AML-193 (cell line): ENCODE data around the gene ORAI3.
A peak's percentile ranks its signal among the peaks of the same experiment; 100 is the strongest.

Experiments
- DNase-seq, 2 experiments: peaks; one replicate each; lab custom pipeline; 2025; lab: John Stamatoyannopoulos, UW

The ORAI3 gene

DNA sequence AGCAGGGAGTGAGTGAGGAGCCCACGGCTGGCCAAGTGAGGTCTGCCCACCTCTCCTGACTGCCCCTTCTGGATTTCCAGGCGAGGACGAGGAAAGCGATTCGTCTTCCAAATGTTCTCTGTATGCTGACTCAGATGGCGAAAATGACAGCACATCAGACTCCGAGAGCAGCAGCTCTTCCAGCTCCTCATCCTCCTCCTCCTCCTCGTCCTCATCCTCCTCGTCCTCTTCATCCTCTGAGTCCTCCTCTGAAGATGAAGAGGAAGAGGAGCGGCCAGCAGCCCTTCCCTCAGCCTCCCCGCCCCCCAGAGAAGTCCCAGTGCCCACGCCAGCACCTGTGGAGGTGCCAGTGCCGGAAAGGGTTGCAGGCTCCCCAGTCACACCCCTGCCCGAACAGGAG, 22.4 kb downstream of the ORAI3 start:
- DNase-seq: no peak

GRCh38 chr16:30972872-30973271, 24.0 kb downstream of the ORAI3 start:
- DNase-seq: no peak

- DNase-seq: no peak
These were observed 25.5 kb downstream of the ORAI3 start for GRCh38 chr16:30974348-30974747.

DNA sequence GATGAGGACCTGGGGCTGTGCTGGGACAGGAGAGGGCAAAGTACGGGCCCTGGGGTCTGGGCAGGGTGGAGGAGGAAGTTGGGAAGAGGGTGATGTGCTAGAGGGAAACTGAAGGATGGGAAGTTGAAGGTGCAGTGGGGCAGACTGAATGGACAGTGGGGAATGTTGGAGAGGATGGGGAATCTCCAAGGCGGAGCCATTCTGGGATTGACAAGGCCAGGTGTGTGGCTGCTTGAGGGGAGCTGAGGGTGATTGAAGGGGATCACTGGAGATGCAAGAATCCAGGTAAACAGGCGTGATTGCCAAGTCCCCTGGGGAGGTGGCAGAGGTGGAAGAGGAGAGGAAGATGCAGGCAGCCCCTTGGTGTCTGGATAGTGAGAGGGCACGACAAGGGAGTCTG, 27.6 kb downstream of the ORAI3 start:
- DNase-seq: no peak

DNA sequence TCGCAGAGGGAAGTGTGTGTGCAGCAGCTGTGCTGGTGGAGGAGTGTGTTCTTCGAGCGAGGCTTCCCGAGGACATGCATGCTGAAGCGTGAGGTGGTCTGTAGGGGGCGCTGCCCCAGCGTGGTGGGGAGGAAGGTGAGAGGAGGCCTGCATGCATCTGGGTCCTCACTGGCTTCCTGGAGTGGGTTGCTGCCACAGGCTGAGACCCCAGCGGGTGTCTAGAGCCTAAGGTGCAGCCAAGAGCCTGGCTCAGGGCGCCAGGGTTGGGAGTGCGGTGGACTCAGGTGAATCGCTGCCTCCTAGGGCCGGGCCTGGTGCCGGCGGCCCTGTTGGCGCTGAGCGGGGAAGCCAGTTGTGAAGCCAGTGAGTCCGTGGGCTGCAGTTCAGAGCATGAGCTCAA, 28.6 kb downstream of the ORAI3 start:
- no peak for DNase-seq

DNA sequence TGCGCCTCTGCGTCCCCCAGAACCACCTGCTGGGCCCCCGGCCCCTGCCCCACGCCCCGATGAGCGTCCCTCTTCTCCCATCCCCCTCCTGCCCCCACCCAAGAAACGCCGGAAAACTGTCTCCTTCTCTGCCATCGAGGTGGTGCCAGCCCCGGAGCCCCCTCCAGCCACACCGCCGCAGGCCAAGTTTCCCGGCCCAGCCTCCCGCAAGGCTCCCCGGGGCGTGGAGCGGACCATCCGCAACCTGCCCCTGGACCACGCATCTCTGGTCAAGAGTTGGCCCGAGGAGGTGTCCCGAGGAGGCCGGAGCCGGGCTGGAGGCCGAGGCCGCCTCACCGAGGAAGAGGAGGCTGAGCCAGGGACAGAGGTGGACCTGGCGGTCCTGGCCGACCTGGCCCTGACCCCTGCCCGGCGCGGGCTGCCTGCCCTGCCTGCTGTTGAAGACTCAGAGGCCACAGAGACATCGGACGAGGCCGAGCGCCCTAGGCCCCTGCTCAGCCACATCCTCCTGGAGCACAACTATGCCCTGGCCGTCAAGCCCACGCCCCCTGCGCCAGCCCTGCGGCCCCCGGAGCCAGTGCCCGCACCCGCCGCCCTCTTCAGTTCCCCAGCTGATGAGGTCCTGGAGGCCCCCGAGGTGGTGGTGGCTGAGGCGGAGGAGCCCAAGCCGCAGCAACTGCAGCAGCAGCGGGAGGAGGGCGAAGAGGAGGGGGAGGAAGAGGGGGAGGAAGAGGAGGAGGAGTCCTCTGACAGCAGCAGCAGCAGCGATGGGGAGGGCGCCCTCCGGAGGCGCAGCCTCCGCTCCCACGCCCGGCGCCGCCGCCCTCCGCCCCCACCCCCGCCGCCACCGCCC, 30.5 kb downstream of the ORAI3 start:
- DNase-seq: no peak

- no peak for DNase-seq
These were observed 31.1 kb downstream of the ORAI3 start for GRCh38 chr16:30980023-30980371.

GRCh38 chr16:30980434-30980833, 31.6 kb downstream of the ORAI3 start:
- no peak for DNase-seq

DNA sequence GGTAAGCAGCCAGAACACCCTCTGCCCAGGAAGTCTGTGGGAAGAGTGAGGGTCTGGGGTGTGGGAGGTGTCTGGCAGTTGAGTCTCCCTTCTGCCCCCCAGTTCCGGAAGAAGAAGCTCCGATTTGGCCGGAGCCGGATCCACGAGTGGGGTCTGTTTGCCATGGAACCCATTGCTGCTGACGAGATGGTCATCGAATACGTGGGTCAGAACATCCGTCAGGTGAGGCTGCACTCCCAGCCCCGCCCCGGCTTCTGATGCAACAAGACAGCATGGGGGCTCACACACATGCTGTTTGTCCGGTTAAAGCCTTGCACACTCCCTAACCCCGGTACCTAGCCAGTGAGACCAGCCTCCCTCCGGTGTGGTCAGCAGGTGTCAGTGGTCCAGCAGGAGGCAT, 32.1 kb downstream of the ORAI3 start:
- DNase-seq: no peak

GRCh38 chr16:30982548-30983288, 33.9 kb downstream of the ORAI3 start:
- no peak for DNase-seq

GRCh38 chr16:30983289-30983889, 34.5 kb downstream of the ORAI3 start:
- no peak for DNase-seq

- no peak for DNase-seq
These were observed 35.2 kb downstream of the ORAI3 start for GRCh38 chr16:30983898-30984610.

DNA sequence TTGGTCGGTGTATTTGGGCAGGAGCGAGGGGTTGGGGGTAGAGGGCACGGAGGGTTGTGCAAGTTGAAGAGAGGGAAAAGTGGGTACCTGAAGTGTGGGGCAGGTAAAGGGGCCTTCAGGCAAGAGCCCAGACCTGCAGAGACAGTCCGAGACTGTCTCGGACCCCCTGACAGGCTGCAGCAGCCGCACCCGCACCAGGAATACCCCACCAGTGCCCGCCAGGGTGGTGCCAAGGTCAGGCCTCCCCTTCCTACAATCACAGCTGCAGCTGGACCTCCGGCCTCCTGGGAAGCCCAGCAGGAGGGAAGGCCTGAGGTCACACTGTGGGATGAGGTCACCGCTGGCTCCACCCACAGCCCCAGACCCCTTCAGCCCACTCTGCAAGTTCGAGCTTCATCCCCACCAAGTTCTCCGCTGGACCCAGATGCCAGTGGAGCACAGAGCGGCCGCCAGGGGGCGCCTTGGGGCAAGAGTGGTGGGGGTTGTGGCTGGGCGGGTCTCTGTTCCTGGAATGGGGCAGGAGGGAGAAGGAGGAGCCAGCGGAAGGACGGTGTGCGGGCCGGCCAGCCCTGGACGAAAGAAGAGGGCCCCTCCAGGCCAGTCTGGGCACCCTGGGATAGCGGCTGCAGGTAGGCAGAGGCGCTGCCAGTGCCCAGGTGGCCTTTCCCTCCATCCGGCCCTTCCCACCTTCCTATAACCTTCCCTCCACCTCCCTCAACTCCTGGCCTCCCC, 36.0 kb downstream of the ORAI3 start, which contains the start of gene HSD3B7:
TSS of gene HSD3B7 (plus strand) at position 539 of the 732 bp plus-strand sequence. CDS start 452 bp downstream, outside the sequence.
- peak; percentile 47 to 57 for DNase-seq

DNA sequence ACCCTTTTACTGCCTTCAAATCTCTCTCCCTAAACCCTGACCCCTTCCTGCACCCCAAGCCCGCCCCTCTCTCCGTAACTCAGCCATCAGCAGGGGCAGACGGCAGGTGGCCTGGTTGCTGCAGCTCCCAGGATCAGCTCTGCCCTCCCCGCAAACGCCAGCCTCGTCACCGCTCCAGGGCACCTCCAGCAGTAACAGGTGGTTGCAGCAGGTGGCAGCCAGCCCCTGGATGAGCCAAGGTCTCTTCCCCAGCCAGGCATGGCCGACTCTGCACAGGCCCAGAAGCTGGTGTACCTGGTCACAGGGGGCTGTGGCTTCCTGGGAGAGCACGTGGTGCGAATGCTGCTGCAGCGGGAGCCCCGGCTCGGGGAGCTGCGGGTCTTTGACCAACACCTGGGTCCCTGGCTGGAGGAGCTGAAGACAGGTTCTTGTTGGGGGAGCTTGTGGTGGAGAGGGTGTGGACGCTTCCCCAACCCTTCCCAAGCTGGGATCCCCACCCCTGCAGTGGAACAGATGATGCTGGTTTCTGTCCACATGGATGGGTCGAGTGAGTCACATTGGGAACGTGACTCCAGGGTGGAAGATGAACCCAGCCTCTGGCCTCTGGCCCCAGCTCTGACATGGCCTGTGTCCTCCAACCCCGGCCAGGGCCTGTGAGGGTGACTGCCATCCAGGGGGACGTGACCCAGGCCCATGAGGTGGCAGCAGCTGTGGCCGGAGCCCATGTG, 36.7 kb downstream of the ORAI3 start:
- DNase-seq: no peak

DNA sequence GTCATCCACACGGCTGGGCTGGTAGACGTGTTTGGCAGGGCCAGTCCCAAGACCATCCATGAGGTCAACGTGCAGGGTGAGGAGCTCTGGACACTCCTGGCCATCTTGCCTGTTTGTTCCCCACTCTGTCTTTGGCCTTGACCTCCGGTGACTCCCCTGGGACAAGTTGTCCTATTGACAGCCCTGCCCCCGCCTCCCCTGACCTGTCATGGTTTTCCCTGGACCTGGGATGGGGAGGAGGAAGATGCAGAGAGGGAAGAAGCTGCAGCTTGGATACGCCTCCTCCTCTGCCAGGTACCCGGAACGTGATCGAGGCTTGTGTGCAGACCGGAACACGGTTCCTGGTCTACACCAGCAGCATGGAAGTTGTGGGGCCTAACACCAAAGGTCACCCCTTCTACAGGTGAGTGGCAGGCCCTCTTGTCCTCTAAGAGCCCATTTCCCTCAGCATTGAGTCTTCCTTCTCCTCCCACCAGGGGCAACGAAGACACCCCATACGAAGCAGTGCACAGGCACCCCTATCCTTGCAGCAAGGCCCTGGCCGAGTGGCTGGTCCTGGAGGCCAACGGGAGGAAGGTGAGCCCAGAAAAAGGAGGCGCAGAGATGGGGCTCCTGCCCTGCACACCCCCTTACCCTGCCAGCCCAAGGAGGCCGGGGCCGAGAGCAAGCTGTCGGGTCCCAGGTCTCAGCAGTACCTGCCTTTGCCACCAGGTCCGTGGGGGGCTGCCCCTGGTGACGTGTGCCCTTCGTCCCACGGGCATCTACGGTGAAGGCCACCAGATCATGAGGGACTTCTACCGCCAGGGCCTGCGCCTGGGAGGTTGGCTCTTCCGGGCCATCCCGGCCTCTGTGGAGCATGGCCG, 37.5 kb downstream of the ORAI3 start:
- DNase-seq: no peak

DNA sequence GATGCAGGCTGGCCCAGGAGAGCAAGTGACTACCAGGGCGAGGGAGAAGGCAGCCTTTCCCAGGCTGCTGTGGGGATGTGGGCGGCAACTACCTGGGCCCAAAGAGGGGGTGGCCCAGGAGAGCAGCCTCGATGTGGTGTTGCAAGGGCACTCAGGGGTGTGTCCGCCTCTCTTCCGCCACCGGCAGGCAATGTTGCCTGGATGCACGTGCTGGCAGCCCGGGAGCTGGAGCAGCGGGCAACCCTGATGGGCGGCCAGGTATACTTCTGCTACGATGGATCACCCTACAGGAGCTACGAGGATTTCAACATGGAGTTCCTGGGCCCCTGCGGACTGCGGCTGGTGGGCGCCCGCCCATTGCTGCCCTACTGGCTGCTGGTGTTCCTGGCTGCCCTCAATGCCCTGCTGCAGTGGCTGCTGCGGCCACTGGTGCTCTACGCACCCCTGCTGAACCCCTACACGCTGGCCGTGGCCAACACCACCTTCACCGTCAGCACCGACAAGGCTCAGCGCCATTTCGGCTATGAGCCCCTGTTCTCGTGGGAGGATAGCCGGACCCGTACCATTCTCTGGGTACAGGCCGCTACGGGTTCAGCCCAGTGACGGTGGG, 38.8 kb downstream of the ORAI3 start:
- no peak for DNase-seq

DNA sequence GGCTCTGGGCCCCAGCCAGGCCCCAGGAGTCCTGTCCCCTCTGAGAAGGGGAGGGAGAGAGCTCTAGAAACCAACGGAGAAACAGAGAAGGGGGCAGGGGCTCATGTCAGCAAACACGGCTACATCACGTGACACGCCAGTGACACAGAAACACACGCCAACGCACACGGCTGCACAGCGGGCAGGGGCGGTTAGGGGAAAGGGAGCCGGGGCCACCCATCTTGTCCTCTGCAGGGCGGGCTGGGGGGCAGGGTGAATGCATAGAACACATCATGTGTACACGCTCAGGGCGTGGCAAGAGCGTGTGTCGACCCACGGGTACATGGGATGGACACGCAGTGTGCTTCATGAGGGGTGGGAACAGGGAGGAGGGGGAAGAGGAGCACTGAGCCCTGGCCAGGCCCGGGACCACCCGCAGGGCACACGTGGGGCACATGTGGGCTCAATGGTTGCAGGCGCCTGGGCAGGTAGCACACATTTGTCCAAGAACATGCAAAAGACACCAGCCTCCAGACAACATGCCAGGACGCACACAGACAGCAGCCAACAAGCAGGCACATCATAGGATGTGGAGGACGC, 40.7 kb downstream of the ORAI3 start:
- DNase-seq: no peak

- DNase-seq: no peak
These were observed 41.2 kb downstream of the ORAI3 start for GRCh38 chr16:30990105-30990504.

DNA sequence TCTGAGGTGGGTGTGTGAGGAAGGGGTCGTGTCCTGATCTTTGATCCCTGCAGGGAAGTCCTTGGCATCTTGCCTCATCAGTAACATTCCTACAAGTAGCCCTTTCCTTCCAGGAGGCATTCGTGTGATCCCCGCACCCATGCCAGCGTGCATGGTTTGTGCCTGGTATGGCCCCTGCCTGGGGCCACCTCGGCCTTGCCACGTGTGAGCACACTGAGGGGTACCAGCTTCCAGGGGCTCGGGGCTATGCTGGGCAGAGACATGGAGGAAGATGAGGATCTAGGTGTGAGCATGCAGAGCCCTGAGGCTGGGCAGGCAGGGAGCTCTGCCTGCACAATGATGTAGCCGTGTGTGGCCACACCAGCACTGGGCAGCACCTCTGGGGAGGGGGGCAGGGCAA, 42.2 kb downstream of the ORAI3 start:
- DNase-seq: no peak
